Activated gamma-delta T cell treated with Interleukin-2 at 50 U/mL for 16 hours (primary cell): ENCODE results near the gene SELPLG.
"Not testable (repeated sequence)": the region's sequence is repeated elsewhere in the genome, so short reads cannot be mapped to it uniquely, and the experiment has no call there.

Experiments
- DNase-seq: peaks from one replicate; pipeline ENCODE4 v3.0.0-alpha.2; 2020

The SELPLG gene

DNA sequence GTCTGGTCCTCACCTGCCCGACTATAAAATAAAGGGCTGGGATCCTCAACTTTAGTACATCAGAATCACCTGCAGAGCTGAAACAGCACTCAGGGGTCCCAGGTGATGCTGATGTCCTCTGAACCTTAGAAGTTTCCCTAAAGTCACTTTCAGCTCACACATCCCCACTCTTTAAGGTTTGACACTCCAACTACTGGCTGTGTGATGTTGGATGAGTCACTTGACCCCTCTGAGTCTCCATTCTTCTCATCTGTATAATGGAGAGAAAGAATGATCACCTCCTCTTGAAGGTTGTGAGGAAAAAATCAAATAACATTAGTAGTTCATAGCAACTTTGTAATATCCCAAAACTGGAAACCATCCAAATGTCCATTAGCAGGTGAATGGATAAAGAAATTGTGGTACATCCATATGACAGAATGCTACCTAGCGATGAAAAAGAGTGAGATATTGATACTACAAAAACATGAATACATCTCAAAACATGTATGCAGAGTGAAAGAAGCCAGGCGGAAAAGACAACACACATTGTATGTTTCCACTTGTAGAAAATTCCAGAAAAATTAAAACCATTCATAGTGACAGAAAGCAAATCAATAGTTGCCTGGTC lies 49.1 kb downstream of the SELPLG start:
- DNase-seq, result no peak

DNA sequence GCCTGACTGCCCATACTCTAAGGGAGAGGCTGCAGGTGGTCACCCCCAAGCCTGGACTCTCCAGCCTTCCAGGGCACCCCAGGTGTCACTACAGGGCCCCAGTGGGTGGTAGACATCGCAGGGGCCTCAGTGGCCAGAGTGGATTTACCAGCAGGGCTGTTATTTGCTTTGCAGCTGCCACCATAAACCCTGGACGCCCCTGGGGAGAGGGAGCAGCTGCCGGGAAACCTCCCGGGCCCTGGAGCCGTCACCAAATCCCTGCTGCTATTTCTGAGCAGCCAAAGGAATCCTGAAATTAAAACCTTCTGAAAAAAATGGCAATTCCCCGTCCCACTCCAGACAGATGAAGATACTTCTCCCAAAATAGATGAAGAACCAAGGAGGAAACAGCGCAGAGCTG lies 49.7 kb downstream of the SELPLG start:
- DNase-seq, result no peak

DNA sequence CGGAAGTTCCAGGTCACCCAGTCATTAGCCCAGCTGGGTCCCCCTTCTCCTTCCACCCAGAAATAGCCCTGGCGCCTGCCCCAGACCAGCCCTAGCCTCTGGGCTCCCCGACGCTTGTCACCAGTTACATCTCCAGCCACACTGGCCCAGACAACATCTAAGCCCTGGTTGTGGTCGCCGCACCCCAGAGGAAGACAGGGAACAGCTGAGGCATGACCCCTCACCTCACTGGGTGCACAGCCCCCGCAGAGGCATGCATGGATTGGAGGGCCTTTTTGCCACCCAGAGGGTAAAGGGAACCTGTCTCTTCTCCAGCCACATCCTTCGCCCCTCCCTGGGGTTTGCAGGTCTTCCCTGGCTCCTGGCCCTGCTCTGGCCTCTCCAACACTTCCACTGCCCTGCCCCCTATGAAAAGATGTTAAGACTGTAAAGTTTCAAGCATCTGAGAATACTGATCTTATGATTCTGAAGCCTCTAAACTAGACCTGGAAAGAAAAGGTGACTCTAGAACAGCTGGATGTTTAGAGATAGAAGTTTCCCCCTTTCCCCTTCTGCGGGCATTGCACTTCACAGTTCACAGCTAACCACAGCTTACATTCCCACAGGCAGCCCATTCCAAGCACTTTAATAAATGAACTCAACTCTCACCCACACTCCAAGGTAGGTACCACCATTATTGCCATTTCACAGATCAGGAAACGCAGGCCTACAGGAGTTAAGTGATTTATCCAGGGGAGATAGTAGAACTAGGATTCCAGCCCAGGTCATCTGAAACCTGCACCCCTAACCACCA lies 50.5 kb downstream of the SELPLG start:
- no peak for DNase-seq

DNA sequence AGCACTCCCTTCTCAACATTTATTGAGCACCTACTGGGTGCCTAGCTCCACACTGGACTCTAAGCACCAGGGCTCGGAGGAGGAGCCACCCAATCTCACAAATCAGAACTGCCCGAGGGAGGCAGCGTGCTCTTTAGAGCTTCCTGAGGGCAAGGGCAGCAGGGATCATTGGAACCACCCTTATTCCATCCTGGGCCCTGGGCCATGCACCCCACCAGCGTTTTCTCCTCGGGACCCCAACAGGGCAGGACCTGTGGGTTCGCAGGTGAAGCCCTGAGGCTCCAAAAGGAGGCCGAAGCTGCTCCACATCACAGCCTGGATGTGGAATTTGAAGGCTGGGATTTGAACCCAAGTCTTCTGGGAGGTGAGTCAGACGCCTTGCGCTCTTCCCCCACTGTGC lies 51.2 kb downstream of the SELPLG start:
- no peak for DNase-seq

DNA sequence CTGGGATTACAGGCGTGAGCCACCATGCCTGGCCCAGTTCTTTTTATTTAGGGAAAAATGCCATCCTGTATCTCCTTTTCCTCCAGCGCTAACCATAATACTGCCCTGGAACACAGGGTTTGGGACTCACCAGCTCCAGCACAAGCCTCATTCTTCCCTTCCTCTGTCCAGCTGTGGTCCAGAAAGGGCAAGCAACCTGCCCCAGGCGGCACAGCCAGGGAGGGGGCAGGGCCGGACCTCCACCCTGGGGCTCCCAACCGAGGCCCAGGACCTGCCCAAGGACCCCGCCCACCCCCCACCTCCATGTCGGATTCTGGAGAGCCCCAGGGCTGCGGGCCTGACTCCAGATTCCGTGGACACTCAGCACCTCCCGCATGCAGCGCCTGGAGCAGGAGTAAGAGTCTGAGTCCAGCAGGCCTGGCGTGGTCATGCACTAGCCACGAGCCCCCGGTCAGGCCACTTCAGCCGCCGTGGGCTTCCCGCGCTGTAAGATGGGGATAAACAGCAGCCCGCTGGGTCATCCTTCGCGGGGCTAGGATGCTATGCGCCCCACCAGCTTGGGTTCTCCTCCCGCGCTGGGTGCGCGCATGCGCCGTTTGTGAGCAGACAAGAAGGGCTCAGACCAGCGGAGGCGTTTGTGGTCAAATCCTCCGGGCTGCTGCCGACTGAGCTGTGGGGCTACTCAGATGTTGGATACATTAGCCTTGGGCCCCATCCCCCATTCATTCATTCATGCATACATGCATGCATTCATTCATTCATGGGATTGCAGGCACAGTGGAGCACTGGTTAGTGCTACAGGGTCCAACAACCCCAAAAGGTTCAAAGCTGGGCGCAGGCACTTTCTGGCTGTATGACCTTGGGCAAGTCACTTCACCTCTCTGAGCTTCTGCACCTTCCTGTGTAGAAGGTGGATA lies 52.1 kb downstream of the SELPLG start:
- no peak for DNase-seq

DNA sequence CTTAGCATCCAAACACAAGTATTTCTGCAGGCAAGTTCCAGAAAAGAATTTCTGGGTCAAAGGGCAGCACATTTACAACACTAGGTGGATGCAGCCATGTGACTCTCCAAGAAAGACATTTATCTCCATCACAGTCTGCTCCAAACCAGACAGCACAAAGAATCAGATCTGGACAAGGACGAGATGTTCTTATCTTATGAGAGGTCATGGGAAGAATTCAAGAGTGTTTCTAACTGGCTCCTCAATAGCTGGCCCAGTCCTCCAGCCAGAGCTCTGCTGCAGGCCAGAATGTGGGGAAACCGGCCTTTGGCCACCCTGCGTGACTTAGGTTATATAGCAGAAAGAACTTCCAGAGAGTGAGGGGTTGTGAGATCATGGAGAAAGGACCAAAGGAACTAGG lies 53.2 kb downstream of the SELPLG start:
- DNase-seq, result no peak

DNA sequence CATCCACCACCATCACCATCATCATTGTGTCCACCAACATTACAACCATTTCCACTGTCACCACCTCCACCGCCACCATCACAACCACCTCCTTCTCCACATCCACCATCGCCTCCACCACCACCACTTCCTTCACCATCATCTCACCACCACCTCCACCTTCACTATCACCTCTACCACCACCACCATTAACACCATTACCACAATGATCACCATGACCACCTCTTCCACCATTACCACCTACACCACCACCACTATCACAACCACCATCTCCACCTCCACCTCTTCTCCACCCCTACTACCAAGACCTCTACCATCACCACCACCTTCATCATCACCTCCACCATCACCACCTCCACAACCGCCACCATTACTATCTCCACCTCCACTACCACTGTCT lies 54.9 kb downstream of the SELPLG start:
- no peak for DNase-seq

DNA sequence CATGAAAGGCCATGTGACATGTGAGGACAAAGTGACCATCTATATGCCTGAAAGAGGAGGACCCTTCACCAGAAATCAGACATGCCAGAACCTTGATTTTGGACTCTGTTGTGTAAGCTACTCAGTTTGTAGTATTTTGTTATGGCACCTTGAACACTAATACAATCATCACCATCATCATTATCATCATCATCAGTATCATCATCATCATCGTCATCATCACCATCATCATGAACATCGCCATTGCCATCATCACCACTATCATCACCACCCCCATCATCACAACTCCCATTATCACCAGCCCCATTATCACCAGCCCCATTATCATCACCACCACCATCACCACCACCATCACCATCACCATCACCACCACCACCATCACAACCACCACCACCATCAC lies 55.4 kb downstream of the SELPLG start:
- no peak for DNase-seq

DNA sequence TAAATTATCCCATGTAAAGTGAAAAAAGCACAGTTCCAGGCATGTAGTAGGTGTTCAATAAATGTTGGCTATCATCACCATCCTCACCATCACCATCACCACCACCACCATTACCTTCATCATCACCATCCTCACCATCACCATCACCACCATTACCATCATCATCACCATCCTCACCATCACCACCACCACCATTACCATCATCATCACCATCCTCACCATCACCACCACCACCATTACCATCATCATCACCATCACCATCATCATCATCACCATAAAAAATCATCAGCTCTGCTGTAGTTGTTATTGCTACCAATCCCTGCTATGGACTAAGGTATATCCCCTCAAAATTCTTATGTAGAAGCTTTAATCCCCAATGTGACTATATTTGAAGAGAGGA lies 56.2 kb downstream of the SELPLG start:
- DNase-seq, result no peak

DNA sequence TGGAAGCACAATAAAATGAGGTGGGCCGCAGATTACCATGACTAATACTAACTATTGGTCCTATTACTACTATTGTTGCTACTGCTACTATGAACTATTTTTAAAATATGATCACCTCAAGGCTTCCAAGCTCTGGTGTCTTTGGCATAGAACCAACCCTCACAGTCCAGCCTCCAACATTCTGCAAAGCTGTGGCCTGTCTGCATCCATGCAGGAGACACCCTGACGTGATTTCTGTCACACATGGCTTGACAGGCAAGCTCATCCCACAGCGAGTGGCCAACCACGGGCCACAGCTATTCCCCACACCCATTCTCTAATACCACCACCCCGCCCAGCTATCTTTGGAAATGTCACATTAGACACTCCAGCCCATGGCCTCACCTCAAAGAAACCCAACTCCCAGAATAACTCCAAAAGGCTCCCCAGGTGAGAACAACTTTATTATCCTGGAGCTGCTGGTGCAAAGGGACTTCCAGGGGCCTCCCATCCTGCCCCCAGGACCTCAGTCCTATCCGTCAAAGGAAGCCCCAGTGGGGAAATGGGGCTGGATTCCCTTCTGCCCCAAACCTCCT lies 56.9 kb downstream of the SELPLG start:
- DNase-seq, result no peak

DNA sequence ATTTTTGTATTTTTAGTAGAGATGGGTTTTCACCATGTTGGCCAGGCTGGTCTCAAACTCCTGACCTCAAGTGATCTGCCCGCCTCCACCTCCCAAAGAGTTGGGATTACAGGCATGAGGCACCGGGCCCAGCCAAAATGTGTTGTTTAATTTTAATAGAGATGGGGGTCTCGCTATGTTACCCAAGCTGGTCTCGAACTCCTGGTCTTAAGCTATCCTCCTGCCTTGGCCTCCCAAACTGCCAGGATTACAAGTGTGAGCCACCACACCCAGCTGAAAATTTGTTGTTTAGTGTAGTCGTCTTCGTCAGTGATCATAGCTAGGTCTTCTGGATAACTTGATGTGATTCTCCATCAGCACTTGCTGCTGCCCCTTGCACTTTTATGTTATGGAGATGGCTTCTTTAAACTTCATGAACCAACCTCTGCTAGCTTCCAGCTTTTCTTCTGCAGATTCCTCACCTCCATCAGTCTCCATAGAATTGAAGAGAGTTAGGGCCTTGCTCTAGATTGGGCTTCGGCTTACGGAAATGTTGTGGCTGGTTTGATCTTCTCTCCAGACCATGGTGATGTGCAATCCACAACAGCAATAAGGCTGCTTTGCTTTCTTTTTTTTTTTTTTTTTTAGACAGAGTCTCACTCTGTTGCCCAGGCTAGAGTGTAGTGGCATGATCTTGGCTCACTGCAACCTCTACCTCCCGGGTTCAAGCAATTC lies 58.3 kb downstream of the SELPLG start:
- no peak for DNase-seq

DNA sequence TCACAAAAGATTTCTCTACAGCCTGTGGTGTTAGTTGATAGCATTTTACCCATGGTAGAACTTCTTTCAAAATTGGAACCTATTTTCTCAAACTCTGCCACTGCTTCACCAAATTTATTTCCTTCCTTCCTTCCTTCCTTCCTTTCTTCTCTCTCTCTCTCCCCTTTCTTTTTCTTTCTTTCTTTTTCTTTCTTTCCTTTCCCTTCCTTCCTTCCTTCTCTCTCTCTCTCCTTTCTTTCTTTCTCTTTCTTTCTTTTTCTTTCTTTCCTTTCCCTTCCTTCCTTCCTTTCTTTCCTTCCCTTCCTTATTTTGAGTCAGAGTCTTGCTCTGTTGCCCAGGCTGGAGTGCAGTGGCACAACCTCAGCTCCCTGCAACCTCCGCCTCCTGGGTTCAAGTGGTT lies 59.4 kb downstream of the SELPLG start:
- not testable (repeated sequence) for DNase-seq

DNA sequence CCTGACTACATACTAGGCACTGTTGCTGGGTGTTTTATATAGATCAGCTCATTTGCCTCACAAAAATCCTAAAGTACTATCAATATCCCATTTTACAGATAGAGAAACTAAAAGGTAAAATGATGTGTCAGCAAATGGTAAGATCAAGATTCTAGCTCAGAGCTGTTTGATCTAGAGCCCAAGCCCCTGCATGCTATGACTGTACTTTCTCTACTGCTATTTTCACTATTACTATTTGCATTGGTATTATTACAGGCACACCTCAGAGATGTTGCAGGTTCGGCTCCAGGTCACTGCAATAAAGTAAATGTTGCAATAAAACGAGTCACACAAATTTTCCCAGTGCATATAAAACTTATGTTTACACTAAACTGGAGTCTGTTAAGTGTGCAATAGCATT lies 60.4 kb downstream of the SELPLG start:
- DNase-seq, result no peak

DNA sequence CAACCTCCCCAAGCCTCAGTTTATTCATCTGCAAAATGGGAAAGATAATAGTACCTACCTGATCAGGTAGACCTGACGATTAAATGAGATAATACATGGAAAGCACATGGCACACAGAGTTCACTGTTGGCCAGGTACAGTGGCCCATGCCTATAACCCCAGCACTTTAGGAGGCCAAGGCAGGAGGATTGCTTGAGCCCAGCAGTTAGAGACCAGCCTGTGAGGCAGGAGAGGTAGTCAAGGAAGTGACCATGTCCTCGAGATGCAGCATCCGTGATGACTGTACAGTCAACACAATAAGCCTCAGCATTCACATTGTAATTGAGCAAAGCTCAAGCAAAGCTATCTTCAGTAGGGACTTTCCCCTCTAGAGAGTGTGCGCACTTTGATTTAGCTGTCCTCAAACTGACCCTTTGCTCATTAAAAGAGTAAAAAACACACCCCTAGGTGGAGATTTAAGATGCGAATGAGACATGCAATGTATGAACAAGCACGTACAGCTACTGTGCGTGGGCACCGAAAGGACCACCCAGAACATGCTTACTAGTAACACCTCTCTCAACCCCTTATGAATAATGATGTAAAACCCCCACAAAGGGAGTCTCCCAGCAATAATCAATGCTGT lies 61.4 kb downstream of the SELPLG start:
- DNase-seq, result no peak
